ENCODE measurements around the gene FAM174C. TPM values are rescaled to one million over a fixed set of nuclear protein-coding genes. Genes with fewer than 3 reads are reported as not detected.

FAM174C gene
- total RNA-seq, 1 experiment from 2014 or later = 77.1 TPM

DNA sequence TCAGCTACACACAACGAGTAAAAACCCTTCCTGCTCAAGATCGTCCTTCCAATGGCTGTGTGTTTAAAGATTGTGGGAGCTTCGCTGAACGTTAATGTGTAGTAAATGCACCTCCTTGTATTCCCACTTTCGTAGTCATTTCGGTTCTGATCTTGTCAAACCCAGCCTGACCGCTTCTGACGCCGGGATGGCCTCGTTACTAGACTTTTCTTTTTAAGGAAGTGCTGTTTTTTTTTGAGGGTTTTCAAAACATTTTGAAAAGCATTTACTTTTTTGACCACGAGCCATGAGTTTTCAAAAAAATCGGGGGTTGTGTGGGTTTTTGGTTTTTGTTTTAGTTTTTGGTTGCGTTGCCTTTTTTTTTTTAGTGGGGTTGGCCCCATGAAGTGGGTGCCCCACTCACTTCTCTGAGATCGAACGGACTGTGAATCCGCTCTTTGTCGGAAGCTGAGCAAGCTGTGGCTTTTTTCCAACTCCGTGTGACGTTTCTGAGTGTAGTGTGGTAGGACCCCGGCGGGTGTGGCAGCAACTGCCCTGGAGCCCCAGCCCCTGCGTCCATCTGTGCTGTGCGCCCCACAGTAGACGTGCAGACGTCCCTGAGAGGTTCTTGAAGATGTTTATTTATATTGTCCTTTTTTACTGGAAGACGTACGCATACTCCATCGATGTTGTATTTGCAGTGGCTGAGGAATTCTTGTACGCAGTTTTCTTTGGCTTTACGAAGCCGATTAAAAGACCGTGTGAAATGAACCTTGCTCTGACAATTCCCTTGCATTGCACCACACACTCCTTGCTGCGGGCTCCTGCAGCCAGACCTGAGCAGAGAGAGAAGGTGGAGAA lies 2.7 kb upstream of the FAM174C start:
- ATAC-seq = no peak
- intact Hi-C loops (cut with micrococcal nuclease) = loop anchor here (10.0 kb wide), 1 partner anchor 132 kb away; the partner anchor contains the start of genes DAZAP1 and GAMT
- H3K4me2 ChIP-seq (ENCODE audit: low read length) = 0 out of 2 replicates have a peak overlapping the region, but pooled peaks have one; percentile 99
- no peaks in the 10 kb centered on the region for H3K9me3 ChIP-seq (ENCODE audit: control insufficient read depth in 1 of 2, insufficient read depth in 1 of 2, low read depth in 1 of 2, low read length in 2 of 2)
- H2AFZ ChIP-seq (ENCODE audit: low read depth, low read length, poor library complexity, severe bottlenecking) = no peak overlapping the region
- H3K9ac ChIP-seq (ENCODE audit: low read length) = 0 out of 2 replicates have a peak overlapping the region, but pooled peaks have one; percentile 98
- H3K27ac ChIP-seq (ENCODE audit: low read depth, low read length) = peak overlapping the region; percentile 100
- no peak for DNase-seq (ENCODE audit: low read depth, low spot score)
- TF ChIP-seq EZH2phosphoT487 (IDR thresholded peaks at IDR 0.05; ENCODE audit: borderline replicate concordance) (no peak), POLR2A (IDR thresholded peaks at IDR 0.05; ENCODE audit: borderline replicate concordance, extremely low read depth, insufficient read depth, insufficient read length) (no peak), SRF (IDR thresholded peaks at IDR 0.05; ENCODE audit: low read depth) (no peak), YY1 (IDR thresholded peaks at IDR 0.05; ENCODE audit: extremely low read depth, insufficient replicate concordance, low read depth, low read length) (no peak), SIN3A (IDR thresholded peaks at IDR 0.05; ENCODE audit: low read depth) (no peak), CBX3 (IDR thresholded peaks at IDR 0.05; ENCODE audit: low read depth) (no peak)
- TF ChIP-seq, protein P1, sequence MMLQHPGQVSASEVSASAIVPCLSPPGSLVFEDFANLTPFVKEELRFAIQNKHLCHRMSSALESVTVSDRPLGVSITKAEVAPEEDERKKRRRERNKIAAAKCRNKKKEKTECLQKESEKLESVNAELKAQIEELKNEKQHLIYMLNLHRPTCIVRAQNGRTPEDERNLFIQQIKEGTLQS (IDR thresholded peaks at IDR 0.05) = no peak
- POLR2A ChIA-PET = interaction anchor here (0.6 to 2.1 kb wide), 6 partner anchors 9 to 31 kb away, joined by 3 to 12 read pairs (median 5); partner anchors contain the start of gene ATP5F1D
- H3K36me3 ChIP-seq (ENCODE audit: control insufficient read depth in 1 of 2, insufficient read depth in 2 of 2, low read length in 2 of 2) = peaks cover 27 to 33% of the 10 kb centered on the region in 2 experiments; a peak in 3 of 4 replicates
- no peaks in the 10 kb centered on the region for H3K27me3 ChIP-seq (ENCODE audit: insufficient read depth, low read length)
- no peak overlapping the region for H3K4me3 ChIP-seq (replicated peaks in 1 of 2; ENCODE audit: low read depth in 1 of 2, low read length in 2 of 2)
- RAD21 ChIA-PET (ENCODE audit: low non-redundant PET in 1 of 2, low total read pairs in 2 of 2, uncharacterized antibody in 2 of 2, unreplicated experiment in 2 of 2) = no interaction called here
- H3K79me2 ChIP-seq (ENCODE audit: insufficient read depth, low read length) = peaks cover 72% of the 10 kb centered on the region
- CTCF ChIA-PET = interaction anchor here (2.7 kb wide), 1 partner anchor 29 kb away, joined by 31 read pairs; no protein-coding TSS in a partner anchor
- H3K9me2 ChIP-seq (ENCODE audit: insufficient read depth) = no peaks in the 10 kb centered on the region
- BruUV-seq (replicated peaks) = no TSS peak
- peaks cover 35 to 72% of the 10 kb centered on the region in 2 experiments for H3K4me1 ChIP-seq (ENCODE audit: control insufficient read depth in 1 of 2, insufficient read depth in 2 of 2, low read length in 2 of 2)
- no peaks in the 10 kb centered on the region for H4K20me1 ChIP-seq (ENCODE audit: insufficient read depth)
